Non-pigmented ciliary epithelial cell (primary cell): Measurements from ENCODE around the gene MAP4K1.
A peak's percentile ranks its signal among the peaks of the same experiment; 100 is the strongest.

Source experiments
- DNase-seq: peaks from one replicate; pipeline ENCODE4 v3.0.0-alpha.2; 2010; ENCODE audit warnings: low read depth

The MAP4K1 gene

GRCh38 chr19:38617764-38618589 is at the start of gene MAP4K1:
MAP4K1 (minus strand) TSS chr19:38617953; CDS start chr19:38617895, 58 bp downstream.
- no peak for DNase-seq

DNA sequence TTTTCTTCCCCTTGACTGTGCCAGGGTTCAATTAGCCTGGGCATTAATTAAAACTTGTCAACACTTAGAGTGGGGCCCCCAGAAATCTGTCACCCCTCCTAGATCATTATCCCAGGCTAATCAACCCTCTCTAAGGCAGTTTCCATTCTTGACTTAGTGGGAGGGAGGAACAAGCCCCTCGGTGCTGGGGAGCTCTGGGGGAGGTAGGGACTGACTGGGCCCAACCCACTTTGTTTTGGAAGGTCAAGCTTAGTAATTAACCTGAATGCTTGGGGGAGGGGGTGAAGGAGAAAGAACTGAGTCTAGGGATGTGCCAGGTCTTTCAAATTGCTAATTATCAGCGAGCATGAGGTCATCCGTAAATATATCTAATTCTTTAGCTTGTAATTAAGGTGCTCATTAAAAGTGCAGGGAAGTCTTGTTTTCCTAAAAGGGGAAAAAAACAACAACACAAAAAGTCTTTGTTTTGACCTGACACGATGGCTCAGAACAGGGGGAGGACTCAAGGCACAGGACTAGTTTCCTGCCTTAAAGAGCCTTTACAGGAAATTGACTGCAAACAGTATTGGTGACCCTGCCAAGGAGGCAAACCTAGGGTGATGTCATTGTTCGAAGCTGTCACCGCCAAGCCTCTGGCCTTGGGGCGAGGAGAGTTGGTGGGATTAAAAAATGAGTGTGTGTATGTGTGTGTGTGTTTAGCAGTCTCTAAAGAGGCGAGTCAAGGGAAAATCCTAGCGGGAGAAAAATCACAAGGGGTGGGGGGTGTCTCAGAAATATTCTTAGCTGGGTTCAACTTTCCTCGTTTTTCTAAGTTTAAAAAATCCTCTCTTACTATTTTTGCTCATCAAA is 49.1 kb upstream of the MAP4K1 start:
- no peak for DNase-seq

DNA sequence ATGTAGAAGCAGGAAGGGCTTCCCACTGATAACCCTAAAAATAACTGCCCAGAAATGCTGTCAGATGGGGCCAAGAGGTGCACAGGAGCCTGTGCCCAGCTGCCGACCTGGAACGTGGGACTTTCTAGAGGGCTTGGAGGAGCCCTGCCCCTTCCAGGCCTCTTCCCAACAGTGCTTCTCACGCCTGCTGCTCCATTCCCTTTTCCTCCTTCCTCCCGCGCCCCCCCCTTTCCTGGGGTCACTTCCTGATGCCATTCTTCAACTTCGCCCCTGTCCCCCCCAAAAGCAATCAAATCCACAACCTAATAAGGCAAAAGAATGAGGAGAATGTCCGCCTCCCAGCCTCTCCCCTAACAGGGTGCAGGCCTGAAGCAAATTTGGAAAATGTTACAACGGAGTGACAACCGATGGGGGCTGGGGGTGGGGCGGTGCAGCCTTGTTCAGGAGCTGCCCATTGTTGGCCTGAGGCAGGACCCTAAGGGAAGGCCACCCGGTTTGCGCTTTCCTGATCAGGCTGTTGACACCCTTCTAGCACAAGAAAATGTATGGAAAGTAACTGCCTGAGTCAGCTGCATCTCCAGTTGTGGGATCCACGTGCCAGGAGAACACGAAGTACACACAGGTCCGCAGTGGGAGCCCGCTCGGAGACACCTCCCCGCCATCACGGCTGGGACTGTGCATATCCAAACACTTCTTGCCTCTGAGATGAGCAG is 48.4 kb upstream of the MAP4K1 start:
- DNase-seq = no peak

- no peak for DNase-seq
Observed at GRCh38 chr19:38665219-38665931, 47.6 kb upstream of the MAP4K1 start.

DNA sequence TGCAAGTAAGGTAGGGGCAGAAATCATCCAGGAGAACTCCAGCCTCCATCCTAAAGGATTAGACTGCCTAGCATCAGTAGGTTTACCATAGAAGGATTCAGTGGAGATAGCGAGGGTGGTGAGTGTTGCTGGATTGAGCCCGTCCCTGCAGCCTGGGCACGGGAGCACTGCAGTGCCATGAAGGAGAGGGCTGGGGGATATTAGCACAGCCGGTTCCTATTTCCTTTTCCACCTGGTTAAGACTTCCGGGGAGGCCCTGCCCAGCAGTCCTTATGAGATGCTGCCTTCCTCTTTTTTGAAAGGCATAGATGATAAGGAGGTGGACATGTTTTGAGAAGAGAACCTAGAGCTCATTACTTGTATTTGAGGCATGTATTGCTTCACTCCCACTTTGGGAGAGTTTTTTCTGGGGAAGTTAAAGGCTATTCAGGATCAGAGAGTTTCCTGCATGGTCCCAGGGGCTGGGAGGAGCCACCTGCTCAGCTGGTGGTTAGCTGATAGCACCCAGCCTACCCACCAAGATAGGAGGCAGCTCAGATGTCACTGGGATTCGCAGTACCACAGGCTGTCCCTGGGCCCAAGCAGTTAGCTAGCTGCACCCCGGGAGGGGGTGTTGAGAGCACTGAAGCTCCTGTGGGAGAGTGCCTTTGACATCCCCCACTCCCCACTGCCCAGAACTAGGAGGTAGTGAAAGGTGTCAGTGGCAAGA is 46.9 kb upstream of the MAP4K1 start:
- DNase-seq = no peak

DNA sequence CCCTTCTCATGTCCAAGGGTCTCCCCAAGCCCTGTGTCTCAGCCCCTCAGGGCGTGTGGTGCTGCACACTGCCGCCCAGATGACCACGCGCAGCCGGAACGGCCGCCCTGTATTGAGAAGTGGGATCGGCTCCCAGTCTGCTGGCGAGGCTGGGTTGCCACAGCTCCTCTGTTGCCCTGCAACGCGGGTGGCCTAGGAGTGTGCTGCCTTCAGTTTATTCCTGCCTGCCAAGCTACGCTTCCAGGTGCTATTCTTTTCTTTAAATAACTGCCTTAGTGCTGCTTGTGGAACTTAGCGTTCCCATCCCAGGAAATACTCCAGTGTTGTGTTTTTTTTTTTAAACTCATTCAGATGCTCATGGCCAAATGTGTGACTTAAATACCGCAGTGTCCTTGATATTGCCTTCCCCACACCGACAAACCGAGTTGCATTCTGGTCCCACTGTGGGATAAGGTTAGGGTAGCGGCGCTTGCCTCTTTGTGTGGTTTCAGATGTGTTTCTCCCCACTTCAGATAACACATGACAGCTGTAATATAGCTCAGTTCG is 46.3 kb upstream of the MAP4K1 start:
- no peak for DNase-seq

DNA sequence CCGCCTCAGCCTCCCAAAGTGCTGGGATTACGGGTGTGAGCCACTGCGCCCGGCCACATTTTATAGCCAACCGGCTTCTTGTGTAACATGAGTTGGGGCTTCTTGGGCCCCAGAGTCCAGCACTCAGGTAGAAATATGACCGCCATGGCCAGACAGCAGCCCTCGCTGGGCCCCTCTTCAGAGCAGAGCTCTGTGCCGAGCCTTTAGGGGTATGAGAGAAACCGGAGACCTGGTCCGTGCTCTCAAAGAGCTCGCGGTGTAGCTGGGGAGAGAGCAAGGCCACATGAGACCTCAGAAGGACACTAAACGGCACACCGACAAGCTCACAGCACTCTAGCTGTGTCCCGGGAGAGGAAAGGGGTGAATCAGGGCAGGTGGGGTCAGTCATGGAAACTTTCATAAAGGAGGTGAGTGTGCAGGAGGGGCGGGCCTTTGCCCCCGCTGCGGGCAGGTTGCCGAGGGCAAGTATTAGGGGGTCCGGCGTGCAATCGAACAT is 45.5 kb upstream of the MAP4K1 start:
- no peak for DNase-seq

DNA sequence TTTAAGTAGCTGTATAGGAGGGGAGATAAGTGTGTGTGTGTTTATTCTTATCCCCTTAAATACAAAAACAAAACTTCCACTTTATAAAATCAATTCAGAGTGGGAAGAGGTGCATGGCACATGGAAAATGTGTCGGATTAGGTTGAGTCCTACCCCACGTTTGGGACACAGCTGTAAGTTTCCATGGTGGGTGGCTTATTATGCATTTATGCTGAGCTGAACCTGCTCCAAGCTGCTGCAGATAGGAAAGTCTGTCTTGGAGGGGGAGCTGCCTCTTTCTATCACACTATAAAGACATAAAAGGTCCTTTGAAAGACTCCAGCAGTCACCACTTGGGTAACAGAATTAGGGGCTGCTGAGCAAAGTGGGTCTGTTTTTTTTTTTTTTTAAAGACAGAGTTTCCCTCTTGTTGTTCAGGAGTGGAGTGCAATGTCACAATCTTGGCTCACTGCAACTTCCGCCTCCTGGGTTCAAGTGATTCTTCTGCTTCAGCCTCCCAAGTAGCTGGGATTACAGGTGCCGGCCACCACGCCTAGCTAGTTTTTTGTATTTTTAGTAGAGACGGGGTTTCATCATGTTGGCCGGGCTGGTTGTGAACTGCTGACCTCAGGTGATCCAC is 44.9 kb upstream of the MAP4K1 start:
- no peak for DNase-seq

GRCh38 chr19:38661996-38662395 is 44.2 kb upstream of the MAP4K1 start:
- no peak for DNase-seq

GRCh38 chr19:38661136-38661535 is 43.4 kb upstream of the MAP4K1 start:
- no peak for DNase-seq

GRCh38 chr19:38660724-38661123 is 43.0 kb upstream of the MAP4K1 start:
- no peak for DNase-seq

- peak; percentile 99 for DNase-seq
Observed at GRCh38 chr19:38658462-38659306, 40.9 kb upstream of the MAP4K1 start.

DNA sequence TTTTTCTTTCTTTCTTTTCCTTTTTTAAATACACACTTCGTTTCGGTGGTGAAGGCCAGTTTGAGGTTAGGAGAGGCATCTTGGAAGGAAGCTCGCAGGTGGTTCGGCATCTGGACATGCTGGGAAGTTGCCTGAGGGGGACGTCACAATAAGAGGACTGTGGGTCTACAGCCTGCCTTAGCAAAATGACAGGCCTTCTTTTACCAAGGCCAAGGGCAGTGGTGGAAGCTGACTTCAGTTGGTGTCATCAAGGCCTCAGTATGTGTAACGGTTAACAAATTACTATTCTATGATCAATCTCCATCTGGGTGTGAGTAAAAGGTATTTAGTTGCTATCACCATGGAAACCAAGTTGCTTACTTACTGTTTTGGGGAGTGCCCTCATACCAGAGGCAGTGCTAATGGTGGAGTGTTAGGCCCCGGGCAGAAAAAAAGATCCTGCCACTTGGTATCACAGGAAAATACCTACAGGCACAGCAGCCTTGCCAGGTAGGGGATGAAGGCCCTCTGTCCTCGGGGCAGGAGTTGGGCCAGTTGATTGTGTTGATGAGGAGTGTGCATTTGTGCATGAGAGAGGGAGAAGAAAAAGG is 40.0 kb upstream of the MAP4K1 start:
- DNase-seq = peak; percentile 61

- DNase-seq = no peak
Observed at GRCh38 chr19:38656171-38656981, 38.6 kb upstream of the MAP4K1 start.

DNA sequence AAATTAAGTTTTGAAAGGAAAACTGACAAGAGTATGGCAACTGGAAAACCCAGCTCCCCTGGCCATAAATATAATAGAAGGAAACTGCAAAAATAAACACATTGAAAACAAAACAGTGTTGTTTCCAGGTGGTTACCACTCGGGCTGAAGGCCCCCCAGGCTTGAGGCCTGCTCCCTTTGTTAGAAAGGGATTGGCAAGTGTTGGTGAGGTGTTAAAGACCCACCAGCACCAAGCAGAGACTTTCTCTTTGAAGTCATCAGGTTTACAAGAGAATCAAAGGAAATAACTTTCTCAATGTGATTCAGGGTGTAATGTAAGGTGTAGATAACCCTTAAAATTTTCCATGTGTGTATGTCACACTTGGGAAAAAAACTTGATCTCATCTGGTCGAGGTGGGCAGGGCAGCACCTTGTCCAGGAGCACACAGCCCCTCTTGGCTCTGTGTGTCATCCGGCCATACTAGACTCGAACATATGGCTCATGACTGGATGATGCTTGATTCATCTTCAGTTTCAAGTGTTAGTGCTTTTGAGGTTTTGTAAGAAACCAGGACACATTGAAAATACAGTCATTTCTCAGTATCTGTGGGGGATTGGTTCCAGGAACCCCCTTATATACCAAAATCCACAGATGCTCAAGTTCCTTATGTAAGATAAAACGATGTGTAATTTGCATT is 37.5 kb upstream of the MAP4K1 start:
- no peak for DNase-seq

DNA sequence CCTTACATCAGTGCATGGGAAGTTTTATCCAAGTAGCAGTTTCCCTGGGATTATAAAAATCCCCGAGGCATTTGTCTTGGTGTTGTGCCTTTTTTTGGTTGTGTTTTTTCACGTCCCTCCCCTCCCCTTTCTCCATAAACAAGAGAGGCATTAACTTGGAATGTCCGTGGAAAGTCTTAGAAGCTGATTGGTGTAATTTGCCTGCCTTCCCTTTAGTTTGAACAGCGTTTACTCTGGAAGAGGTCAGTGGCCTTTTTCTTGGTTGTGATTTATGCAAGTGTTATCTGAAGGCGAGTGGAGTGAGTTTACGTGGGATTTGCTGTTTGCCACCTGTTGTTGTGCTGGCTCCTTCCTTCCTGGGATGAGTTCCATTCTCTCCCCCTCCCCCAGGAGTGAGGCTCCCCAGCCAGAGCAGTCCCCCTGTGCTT is 36.9 kb upstream of the MAP4K1 start:
- DNase-seq = no peak

GRCh38 chr19:38653028-38653571 is 35.3 kb upstream of the MAP4K1 start:
- no peak for DNase-seq
